Bone marrow (tissue), 2 donors: ENCODE measurements around the gene ABI1.

Source experiments
- DNase-seq, 2 donors: peaks; one replicate each; lab custom pipeline; 2025; lab: John Stamatoyannopoulos, UW

Gene ABI1

DNA sequence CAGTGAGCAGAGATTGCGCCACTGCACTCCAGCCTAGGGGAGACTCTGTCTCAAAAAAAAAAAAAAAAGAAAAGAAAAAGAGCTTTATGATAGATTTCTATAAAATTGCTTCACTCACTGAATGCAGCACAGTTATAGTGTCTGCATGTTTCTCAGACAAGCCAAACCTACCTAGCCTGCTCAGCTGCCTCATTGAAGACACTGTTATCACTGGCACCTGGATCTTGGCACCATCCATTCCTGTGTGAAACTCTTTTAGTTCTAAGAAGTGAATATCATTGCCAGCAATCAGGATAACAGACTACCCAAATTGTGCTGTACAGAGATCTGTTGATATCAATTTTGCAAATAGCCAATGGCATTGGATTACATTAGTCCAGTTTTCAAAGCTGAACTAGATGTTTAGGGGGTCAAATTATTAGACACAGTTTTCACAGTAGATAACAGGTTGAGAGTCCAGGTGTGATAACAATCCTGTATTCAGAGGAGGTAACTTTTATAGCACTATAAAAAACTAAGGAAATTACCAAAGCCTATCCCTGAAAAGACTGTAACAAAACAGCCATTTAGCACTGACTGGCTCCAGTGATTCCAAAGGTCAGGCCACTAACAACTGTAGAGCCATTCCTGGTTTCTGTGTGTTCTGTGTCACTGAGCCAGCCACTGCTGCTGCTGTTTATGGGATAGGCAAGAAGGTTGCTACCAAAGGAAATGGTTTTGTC lies 146.2 kb downstream of the ABI1 start:
- DNase-seq: no peak

DNA sequence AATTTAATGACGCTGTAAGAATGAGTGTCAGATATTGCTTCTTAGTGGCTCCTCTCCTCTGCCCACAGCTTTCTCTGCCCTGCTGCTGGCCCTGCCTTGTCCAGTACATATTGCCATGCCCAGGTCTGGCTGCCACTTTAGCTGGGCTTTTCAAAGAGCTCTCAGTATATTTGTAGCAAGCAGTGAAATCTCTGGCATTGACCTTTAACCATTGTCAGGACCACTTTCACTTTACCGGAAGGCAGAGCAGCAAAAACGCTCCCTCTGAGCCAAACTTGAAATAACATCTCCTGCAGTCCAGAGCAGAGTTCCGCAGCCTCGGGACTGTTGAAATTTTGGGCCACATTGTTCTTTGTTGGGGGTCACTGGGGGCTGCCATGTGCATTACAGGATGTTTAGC lies 149.4 kb downstream of the ABI1 start:
- DNase-seq: no peak

DNA sequence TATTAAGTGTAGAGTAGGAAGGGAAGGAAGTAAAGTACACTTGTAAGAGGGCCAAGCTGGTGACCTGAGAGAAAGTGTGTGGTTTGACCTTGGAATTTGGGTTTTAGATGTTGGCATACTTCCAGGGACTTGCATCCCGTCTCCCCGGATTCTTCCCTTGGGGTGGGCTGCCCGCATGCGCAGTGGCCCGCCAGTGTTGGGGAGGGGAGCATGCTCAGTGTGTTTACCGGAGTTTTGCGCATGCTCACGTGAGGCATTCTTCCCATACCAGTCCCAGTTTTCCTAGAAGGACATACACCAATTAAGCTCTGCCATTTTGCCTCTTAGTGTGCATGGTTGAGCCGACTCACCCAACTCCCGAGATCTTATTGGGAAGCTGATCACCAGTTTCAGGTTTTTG lies 153.8 kb downstream of the ABI1 start:
- no peak for DNase-seq

DNA sequence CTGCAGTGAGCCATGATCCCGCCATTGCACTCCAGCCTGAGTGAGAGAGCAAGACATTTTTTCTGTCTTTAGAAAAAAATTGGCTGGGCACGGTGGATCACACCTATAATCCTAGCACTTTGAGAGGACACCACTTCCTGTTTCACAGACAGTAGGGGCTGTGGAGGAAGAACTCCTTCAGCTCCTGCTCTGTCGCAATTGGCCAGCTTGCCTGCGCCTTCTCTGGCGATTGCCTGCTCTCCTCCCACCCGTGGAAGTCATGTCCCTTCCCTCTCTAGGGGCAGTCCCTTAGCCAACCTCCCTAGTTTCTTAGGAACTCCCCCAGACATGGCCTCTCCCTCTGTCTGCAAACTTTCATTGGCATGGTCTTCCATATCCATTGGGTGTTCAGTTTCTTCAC lies 154.6 kb downstream of the ABI1 start:
- no peak for DNase-seq

DNA sequence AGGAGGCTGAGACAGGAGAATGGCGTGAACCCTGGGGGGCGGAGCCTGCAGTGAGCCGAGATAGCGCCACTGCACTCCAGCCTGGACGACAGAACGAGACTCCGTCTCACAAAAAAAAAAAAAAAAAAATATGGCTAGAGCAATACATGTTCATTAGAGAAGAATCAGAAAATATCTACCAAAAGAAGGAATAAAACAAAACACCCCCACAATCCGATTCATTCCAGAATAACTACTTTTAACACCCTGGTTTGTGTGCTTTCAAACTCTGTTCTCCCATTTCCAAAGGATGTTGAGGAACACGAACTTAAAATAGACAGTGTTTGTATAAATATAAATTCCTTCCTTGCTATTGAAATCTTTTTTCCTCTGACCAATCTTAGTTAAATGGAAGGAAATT lies 156.8 kb downstream of the ABI1 start:
- no peak for DNase-seq

DNA sequence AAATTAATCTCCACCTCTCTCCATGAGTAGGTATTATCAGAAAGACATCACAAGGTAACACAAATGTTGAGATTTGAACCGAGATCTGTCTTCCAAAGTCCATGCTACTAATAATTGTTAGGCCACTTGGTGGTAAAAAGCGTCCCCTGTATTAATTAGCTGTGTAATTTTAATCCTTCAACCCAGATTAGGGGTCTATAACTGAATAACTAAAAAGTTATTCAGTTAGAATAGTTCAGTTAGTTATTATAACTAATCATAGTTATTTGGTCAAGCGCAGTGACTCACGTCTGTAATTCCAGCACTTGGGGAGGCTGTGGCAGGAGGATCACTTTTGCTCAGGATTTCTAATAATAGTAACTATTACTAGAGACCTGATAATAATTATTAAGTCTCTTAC lies 157.7 kb downstream of the ABI1 start:
- no peak for DNase-seq

DNA sequence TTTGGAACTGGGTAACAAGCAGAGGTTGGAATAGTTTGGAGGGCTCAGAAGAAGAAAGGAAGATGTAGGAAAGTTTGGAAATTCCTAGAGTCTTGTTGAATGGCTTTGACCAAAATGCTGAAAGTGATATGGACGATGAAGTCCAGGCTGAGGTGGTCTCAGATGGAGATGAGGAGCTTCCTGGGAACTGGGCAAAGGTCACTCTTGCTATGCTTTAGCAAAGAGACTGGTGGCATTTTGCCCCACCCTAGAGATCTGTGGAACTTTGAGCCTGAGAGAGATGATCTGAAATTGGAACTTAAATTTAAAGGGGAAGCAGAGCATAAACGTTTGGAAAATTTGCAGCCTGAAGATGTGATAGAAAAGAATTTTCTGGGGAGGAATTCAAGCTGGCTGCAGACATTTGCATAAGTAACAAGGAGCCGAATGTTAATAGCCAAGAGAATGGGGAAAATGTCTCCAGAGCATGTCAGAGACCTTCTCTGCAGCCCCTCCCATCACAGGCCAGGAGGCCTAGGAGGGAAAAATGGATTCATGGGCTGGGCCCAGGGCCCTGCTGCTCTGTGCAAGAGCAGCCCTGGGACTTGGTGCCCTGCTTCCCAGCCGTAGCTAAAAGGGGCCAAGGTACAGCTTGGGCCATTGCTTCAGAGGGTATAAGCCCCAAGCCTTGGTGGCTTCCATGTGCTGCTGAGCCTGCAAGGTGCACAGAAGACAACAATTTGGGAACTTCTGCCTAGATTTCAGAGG lies 159.7 kb downstream of the ABI1 start:
- no peak for DNase-seq

DNA sequence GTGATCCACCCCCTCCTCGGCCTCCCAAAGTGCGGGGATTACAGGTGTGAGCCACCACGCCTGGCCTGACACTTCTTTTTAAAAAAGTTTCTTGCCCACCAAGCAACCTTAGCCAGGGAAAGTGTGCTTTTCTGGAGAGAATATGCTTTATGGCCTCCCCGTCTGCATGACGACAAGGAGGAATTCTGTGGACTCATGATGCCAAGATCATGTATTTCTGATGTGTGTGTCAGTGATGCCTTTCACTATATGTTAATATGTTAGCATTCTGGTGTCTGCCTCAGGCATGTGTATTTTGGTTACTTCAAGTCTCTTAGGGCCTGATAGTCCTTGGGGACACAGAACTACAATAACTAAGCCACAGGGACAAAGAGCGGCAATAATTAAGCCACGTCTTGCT lies 161.1 kb downstream of the ABI1 start:
- DNase-seq: no peak

DNA sequence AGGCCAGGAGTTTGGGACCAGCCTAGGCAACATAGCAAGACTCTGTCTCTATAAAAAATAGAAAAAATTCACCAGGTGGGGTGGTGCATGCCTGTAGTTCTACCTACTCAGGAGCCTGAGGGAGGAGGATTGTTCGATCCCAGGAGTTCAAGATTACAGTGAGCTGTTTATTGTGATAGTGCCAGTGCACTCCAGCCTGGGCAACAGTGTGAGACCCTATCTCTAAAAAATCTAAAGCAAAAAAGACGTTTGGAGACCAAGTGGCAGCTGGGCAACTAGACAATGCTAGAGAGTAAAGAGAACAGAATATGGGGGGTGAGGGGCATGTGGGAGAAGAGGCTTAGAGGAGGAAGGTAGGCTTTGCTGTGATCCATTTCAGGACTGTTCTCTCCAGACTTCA lies 161.8 kb downstream of the ABI1 start:
- DNase-seq: no peak

DNA sequence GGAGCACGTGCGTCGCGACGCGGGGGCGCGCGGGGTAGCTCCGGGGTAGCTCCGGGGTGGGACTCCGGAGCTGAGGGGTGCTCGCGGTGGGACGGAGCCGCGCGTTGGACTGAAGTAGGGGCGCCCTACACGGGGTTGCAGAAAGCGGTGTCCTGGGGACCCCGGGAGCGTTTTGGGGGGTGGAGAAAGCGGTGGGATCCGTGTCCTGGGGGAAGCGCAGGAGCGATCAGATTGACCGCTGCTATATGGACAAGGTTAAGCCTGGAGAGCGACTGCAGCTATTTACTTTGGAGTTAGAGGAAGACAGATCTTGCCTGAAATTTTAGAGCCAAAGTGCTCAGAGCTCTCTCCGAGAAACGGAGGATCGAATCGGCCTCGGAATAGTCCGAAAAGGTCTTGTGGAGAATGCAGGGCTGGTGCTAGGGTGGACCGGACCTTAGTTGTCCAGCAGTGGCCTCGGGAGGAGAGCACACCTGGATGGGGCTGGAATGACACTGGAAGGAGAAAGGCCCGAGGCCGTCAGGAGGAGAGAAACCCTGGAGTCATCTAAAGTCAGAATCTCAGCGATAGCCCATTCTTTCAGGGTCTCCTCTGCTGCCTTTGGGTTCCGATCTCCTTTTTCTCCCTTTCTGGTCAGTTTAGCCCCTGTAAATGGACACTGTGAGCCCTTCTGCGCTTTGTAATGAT lies 162.7 kb downstream of the ABI1 start:
- no peak for DNase-seq

DNA sequence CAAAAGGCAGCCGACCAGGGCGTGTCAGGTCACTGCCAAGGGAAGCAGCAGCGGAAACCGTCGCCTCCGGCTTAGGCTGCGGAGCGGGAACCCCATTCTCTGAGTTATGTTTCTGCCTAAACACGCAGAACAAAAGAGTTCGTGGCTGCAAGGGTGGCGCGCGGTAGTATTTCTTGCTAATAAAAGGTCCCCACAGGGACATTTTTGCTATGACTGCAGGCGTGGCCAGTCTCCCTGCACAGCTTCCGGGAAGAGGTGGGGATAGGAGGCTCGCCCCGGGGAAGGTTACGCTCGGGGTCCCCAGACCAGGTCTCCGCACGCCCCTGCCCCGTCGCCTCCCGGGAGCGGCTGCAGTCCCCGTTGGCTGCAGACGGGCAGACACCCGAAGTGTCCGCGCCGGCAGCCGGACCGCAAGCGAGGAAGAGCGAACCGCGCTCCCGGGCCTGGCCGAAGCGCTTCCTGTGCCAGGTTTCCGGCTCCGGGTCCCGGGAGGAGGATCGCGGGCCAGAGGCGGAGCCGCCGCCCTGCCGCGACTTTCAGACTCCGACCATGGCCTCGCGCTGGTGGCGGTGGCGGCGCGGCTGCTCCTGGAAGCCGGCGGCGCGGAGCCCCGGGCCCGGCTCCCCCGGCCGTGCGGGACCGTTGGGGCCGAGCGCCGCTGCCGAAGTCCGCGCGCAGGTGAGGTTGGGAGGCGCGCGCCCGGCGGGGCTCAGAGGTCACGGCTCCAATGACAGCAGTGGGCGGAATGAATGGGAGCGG lies 163.4 kb downstream of the ABI1 start, which contains the start of gene PDSS1:
Gene PDSS1 (plus strand): TSS at position 539 of the 759 bp plus-strand sequence. CDS start 11 bp downstream, at position 550.
- peak; percentile 29 to 79 for DNase-seq

DNA sequence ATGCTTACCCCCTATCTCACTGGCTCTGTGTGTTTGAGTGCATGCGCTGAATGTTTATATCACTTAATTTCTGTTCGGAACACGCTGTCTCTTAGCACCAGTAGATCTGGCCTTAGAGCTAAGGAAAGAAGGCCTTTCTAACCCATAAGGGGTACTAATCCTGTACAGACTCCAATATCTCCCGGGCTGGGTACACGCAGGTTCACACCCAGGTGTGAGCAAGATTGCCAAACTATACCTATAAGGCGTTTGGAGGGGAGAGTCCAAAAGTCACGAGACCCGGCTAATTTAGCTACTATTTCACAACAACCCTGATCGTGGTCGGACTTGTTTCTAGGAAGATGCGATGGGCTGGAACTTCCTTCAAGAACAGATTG lies 164.0 kb downstream of the ABI1 start:
- DNase-seq: no peak
